Nephron progenitor cell (in vitro differentiated cells): ENCODE data around the gene PLEKHA6.

Experiments used
- DNase-seq: peaks from one replicate; pipeline ENCODE4 v3.0.0; 2021
- H3K27ac Mint-ChIP-seq: 2 replicates; pipeline ENCODE4 v1.8.0; 2021; ENCODE audit warnings: mild to moderate bottlenecking, moderate library complexity, mixed read lengths
- H3K27me3 Mint-ChIP-seq: 2 replicates; pipeline ENCODE4 v1.8.0; 2021; ENCODE audit warnings: mild to moderate bottlenecking, low read depth, mixed read lengths; ENCODE audit not compliant: poor library complexity
- H3K36me3 Mint-ChIP-seq: 2 replicates; pipeline ENCODE4 v1.8.0; 2021; ENCODE audit warnings: low read depth, mixed read lengths
- H3K4me1 Mint-ChIP-seq: 2 replicates; pipeline ENCODE4 v1.8.0; 2021; ENCODE audit warnings: mixed read lengths
- H3K4me3 Mint-ChIP-seq: 2 replicates; pipeline ENCODE4 v1.8.0; 2021; ENCODE audit warnings: mild to moderate bottlenecking, moderate library complexity, mixed read lengths
- H3K9me3 Mint-ChIP-seq: 2 replicates; pipeline ENCODE4 v1.8.0; 2021; ENCODE audit warnings: mild to moderate bottlenecking, moderate library complexity, mixed read lengths
- CTCF ChIP-seq: fragments of 200-600 bp; sonication (generic); IDR thresholded peaks from 2 replicates; pipeline ENCODE4 v1.5.0; 2021; ENCODE audit warnings: antibody characterized with exemption

PLEKHA6 gene

DNA sequence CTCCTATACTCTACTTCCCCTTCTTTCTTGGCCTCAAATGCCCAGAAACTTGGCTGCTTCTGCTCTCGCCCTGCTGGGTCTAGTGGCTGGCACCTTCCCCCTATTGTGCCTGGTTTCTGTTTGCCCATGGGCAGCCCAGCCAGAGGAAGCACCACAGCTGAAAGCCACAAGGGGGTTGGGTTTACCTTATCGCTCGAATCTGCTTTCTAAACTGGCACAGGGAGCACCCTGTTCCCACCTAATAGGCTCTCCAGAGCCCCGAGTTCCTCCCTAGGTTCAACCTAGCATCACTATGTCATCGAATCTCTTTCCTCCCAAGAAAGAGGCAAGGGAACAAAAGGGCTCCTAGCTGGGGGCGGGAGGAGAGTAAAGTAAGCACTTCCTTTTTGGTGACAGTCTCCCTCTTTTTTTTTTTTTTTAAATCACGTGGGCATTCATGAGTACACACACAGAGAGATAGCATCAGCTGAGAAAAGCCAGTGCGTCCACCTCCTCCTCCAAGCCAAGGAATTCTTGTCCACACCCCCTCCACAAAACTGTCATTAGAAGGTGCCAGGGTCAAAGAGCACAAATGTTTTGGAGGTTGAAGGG, 72.8 kb downstream of the PLEKHA6 start:
- Mint-ChIP-seq H3K36me3 (no peaks in the 10 kb centered on the region), H3K27ac (no peak overlapping the region), H3K4me1 (peaks cover 68% of the 10 kb centered on the region), H3K9me3 (no peaks in the 10 kb centered on the region), H3K27me3 (peaks cover 54% of the 10 kb centered on the region), H3K4me3 (peak overlapping the region; percentile 34)
- no peak for TF ChIP-seq CTCF
- no peak for DNase-seq

- Mint-ChIP-seq H3K4me1 (peaks cover 74% of the 10 kb centered on the region), H3K27me3 (peaks cover 56% of the 10 kb centered on the region), H3K27ac (no peak overlapping the region), H3K36me3 (no peaks in the 10 kb centered on the region), H3K4me3 (no peak overlapping the region), H3K9me3 (no peaks in the 10 kb centered on the region)
- no peak for DNase-seq
- TF ChIP-seq CTCF: no peak
Measured at GRCh38 chr1:204286315-204286714, 73.4 kb downstream of the PLEKHA6 start.

DNA sequence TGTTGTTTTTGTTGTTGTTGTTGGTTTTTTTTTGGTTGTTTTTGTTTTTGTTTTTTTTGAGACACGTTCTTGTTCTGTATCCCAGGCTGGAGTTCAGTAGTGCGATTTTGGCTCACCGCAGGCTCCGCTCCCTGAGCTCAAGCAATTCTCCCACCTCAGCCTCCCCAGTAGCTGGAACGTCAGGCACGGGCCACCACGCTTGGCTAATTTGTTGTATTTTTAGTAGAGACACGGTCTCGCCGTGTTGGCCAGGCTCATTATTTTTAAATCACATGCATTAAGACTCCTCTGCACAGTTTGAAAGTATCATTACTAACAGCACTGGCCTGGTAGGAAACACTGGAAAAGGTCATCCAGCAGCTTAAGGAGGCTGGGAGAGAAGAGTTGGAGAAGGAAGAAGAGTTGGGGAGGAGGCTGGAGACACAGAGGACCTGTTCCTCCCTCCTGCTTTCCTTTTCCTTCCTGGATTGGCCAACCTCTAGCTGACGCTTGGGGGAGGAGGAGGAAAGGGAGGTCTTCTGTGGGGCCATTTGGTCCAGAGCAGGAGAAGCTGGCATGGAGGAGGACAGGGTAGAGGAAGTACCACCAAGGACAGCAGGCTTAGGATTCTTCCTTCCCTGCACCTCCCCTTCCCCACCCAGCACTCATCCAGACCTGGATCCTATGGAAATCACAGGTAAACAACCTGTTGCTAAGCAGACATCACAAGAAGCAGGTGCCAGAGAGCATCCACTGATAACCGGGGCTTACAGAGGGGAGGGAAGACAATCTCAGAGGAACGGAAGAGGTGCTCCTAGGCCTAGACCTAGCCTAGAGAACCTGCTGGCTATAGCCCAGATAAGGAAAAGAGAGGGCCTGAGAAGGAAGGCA, 74.1 kb downstream of the PLEKHA6 start:
- no peak overlapping the region for H3K4me3 Mint-ChIP-seq
- DNase-seq: no peak
- peaks cover 78% of the 10 kb centered on the region for H3K4me1 Mint-ChIP-seq
- H3K27me3 Mint-ChIP-seq: peaks cover 51% of the 10 kb centered on the region
- no peaks in the 10 kb centered on the region for H3K36me3 Mint-ChIP-seq
- TF ChIP-seq CTCF: no peak
- H3K27ac Mint-ChIP-seq: peak overlapping the region; percentile 27
- no peaks in the 10 kb centered on the region for H3K9me3 Mint-ChIP-seq

GRCh38 chr1:204284929-204285328, 74.8 kb downstream of the PLEKHA6 start:
- Mint-ChIP-seq H3K4me3 (no peak overlapping the region), H3K36me3 (no peaks in the 10 kb centered on the region), H3K4me1 (peaks cover 86% of the 10 kb centered on the region), H3K9me3 (no peaks in the 10 kb centered on the region), H3K27me3 (peaks cover 57% of the 10 kb centered on the region), H3K27ac (no peak overlapping the region)
- no peak for DNase-seq
- TF ChIP-seq CTCF: no peak

GRCh38 chr1:204283711-204284651, 75.7 kb downstream of the PLEKHA6 start:
- peaks cover 49% of the 10 kb centered on the region for H3K27me3 Mint-ChIP-seq
- H3K27ac Mint-ChIP-seq: peak overlapping the region; percentile 92
- TF ChIP-seq CTCF: no peak
- no peak for DNase-seq
- H3K9me3 Mint-ChIP-seq: no peaks in the 10 kb centered on the region
- H3K4me3 Mint-ChIP-seq: peak overlapping the region; percentile 32
- H3K4me1 Mint-ChIP-seq: peaks cover 87% of the 10 kb centered on the region
- H3K36me3 Mint-ChIP-seq: no peaks in the 10 kb centered on the region
